WTC11 (cell line): Measurements from ENCODE around the gene SAMD1. TPM values are rescaled to one million over a fixed set of nuclear protein-coding genes. Genes with fewer than 3 reads are reported as not detected.

Experiments used
- ATAC-seq: fragments of 200-7000 bp; cut with Tn5 transposase; 2 replicates; pipeline ENCODE4 v1.10.0; 2021; ENCODE audit warnings: mild to moderate bottlenecking, moderate library complexity
- CTCF ChIA-PET: fragments of 300-600 bp; sonication (Branson Sonifier 250); formaldehyde crosslinking; loops from one replicate; lab custom pipeline; 2021; ENCODE audit warnings: antibody characterized with exemption; lab: Charles Lee
- POLR2A ChIA-PET: fragments of 350-600 bp; sonication (Branson Sonifier 250); formaldehyde crosslinking; loops from one replicate; lab custom pipeline; 2021; ENCODE audit warnings: antibody characterized with exemption; lab: Charles Lee
- DNase-seq: peaks from one replicate; pipeline ENCODE4 v3.0.0; 2021; ENCODE audit warnings: low spot score
- H3K27ac Mint-ChIP-seq: 2 replicates; pipeline ENCODE4 v1.8.0; 2021; ENCODE audit warnings: mixed read lengths
- H3K27me3 Mint-ChIP-seq: 2 replicates; pipeline ENCODE4 v1.8.0; 2021; ENCODE audit warnings: low read depth, mild to moderate bottlenecking, moderate library complexity, mixed read lengths
- H3K36me3 Mint-ChIP-seq: 2 replicates; pipeline ENCODE4 v1.8.0; 2021; ENCODE audit warnings: mixed read lengths
- H3K4me1 Mint-ChIP-seq: 2 replicates; pipeline ENCODE4 v1.8.0; 2022; ENCODE audit warnings: mixed read lengths
- H3K4me3 Mint-ChIP-seq: 2 replicates; pipeline ENCODE4 v1.8.0; 2021; ENCODE audit warnings: mild to moderate bottlenecking, moderate library complexity, mixed read lengths
- H3K9me3 Mint-ChIP-seq: 2 replicates; pipeline ENCODE4 v1.8.0; 2021; ENCODE audit warnings: mixed read lengths
- ATF1 ChIP-seq: sonication (generic); formaldehyde crosslinking; IDR thresholded peaks from 2 replicates; pipeline ENCODE4 v1.8.1; 2023; ENCODE audit warnings: mild to moderate bottlenecking, moderate library complexity, missing genetic modification reagents
- CTCF ChIP-seq: fragments of 200-600 bp; IDR thresholded peaks from 2 replicates; pipeline ENCODE4 v1.8.0; 2022; ENCODE audit warnings: antibody characterized with exemption
- E2F4 ChIP-seq: sonication (generic); formaldehyde crosslinking; IDR thresholded peaks from 2 replicates; pipeline ENCODE4 v1.8.1; 2022; ENCODE audit warnings: low read depth, mild to moderate bottlenecking, moderate library complexity, missing genetic modification reagents, borderline replicate concordance
- ELF4 ChIP-seq: sonication (generic); formaldehyde crosslinking; IDR thresholded peaks from 2 replicates; pipeline ENCODE4 v1.8.1; 2022; ENCODE audit warnings: low read depth, mild to moderate bottlenecking, moderate library complexity, missing genetic modification reagents
- ESRRA ChIP-seq: sonication (generic); formaldehyde crosslinking; IDR thresholded peaks from 2 replicates; pipeline ENCODE4 v1.8.1; 2022; ENCODE audit warnings: mild to moderate bottlenecking, missing genetic modification reagents, borderline replicate concordance
- FOXK1 ChIP-seq: sonication (generic); formaldehyde crosslinking; IDR thresholded peaks from 2 replicates; pipeline ENCODE4 v1.8.0; 2022; ENCODE audit warnings: mild to moderate bottlenecking, moderate library complexity, missing genetic modification reagents
- GABPB1 ChIP-seq: sonication (generic); formaldehyde crosslinking; IDR thresholded peaks from 2 replicates; pipeline ENCODE4 v1.8.1; 2023; ENCODE audit warnings: mild to moderate bottlenecking, missing genetic modification reagents
- JAZF1 ChIP-seq: fragments of 250-450 bp; sonication (Bioruptor Pico); IDR thresholded peaks from 2 replicates; pipeline ENCODE4 v1.9.0; 2021; ENCODE audit warnings: moderate library complexity, mild to moderate bottlenecking, inconsistent platforms
- JUN ChIP-seq: sonication (generic); formaldehyde crosslinking; IDR thresholded peaks from 2 replicates; pipeline ENCODE4 v1.8.0; 2023; ENCODE audit warnings: mild to moderate bottlenecking, missing genetic modification reagents
- NFYB ChIP-seq: sonication (generic); formaldehyde crosslinking; conservative IDR thresholded peaks from 2 replicates; pipeline ENCODE4 v1.8.0; 2022; ENCODE audit warnings: low read depth, missing genetic modification reagents
- NR1H2 ChIP-seq: sonication (generic); formaldehyde crosslinking; IDR thresholded peaks from 2 replicates; pipeline ENCODE4 v1.9.0; 2021; ENCODE audit warnings: mild to moderate bottlenecking, moderate library complexity, missing genetic modification reagents
- NR2C2 ChIP-seq: sonication (generic); formaldehyde crosslinking; IDR thresholded peaks from 2 replicates; pipeline ENCODE4 v1.8.0; 2022; ENCODE audit warnings: mild to moderate bottlenecking, missing genetic modification reagents
- PREB ChIP-seq: sonication (generic); formaldehyde crosslinking; IDR thresholded peaks from 2 replicates; pipeline ENCODE4 v1.8.1; 2022; ENCODE audit warnings: mild to moderate bottlenecking, missing genetic modification reagents, moderate library complexity, borderline replicate concordance
- PRRX2 ChIP-seq: fragments of 250-450 bp; sonication (Bioruptor Pico); IDR thresholded peaks from 2 replicates; pipeline ENCODE4 v1.8.0; 2021; ENCODE audit warnings: mild to moderate bottlenecking
- SMAD3 ChIP-seq: sonication (generic); formaldehyde crosslinking; IDR thresholded peaks from 2 replicates; pipeline ENCODE4 v1.8.0; 2022; ENCODE audit warnings: missing genetic modification reagents, mild to moderate bottlenecking, borderline replicate concordance
- SP1 ChIP-seq: sonication (generic); formaldehyde crosslinking; conservative IDR thresholded peaks from 2 replicates; pipeline ENCODE4 v1.8.1; 2022; ENCODE audit warnings: missing genetic modification reagents
- STAT6 ChIP-seq: sonication (generic); formaldehyde crosslinking; conservative IDR thresholded peaks from 2 replicates; pipeline ENCODE4 v1.8.1; 2023; ENCODE audit warnings: mild to moderate bottlenecking, low read depth, missing genetic modification reagents, moderate library complexity
- TEAD1 ChIP-seq: sonication (generic); formaldehyde crosslinking; IDR thresholded peaks from 2 replicates; pipeline ENCODE4 v1.8.0; 2022; ENCODE audit warnings: mild to moderate bottlenecking, missing genetic modification reagents
- TP53 ChIP-seq: sonication (generic); formaldehyde crosslinking; IDR thresholded peaks from 2 replicates; pipeline ENCODE4 v1.8.1; 2023; ENCODE audit warnings: mild to moderate bottlenecking, missing genetic modification reagents
- ZNF263 ChIP-seq: sonication (generic); formaldehyde crosslinking; IDR thresholded peaks from 2 replicates; pipeline ENCODE4 v1.8.1; 2022; ENCODE audit warnings: low read depth, mild to moderate bottlenecking, moderate library complexity, missing genetic modification reagents
- ZNF317 ChIP-seq: sonication (generic); formaldehyde crosslinking; IDR thresholded peaks from 2 replicates; pipeline ENCODE4 v1.8.1; 2023; ENCODE audit warnings: low read depth, mild to moderate bottlenecking, moderate library complexity, missing genetic modification reagents, borderline replicate concordance
- ZNF425 ChIP-seq: fragments of 250-450 bp; sonication (Bioruptor Pico); conservative IDR thresholded peaks from 2 replicates; pipeline ENCODE4 v1.9.0; 2021; ENCODE audit warnings: mild to moderate bottlenecking
- total RNA-seq: library from RNA; stranded (reverse); gene quantifications from 3 replicates; pipeline ENCODE4 v1.2.3, GENCODE V29; 2021

The SAMD1 gene
- total RNA-seq, 1 experiment from 2014 or later, result 116 TPM

GRCh38 chr19:14081797-14082674 lies 8.5 kb downstream of the SAMD1 start (continued):
- TF ChIP-seq ZNF425 (CRISPR knock-in tag) (no peak), ESRRA (CRISPR knock-in tag) (no peak), ZNF263 (no peak)

GRCh38 chr19:14080887-14081796 lies 9.4 kb downstream of the SAMD1 start:
- H3K9me3 Mint-ChIP-seq, result no peaks in the 10 kb centered on the region
- ChIA-PET CTCF (interaction anchor here (0.6 to 1.8 kb wide), 13 partner anchors 9 to 325 kb away, joined by 3 to 8 read pairs (median 4); partner anchors contain the start of genes ASF1B and MISP3), POLR2A (interaction anchor here (1.0 kb wide), 1 partner anchor 55 kb away, joined by 3 read pairs; the partner anchor contains the start of gene ASF1B)
- no peak overlapping the region for H3K27ac Mint-ChIP-seq
- H3K27me3 Mint-ChIP-seq, result peaks cover 41% of the 10 kb centered on the region
- peak overlapping the region; percentile 89 for H3K4me3 Mint-ChIP-seq
- TF ChIP-seq TP53, result no peak
- TF ChIP-seq TEAD1 (CRISPR knock-in tag), result 0 out of 2 replicates have a peak, but pooled peaks have one; percentile 62
- TF ChIP-seq GABPB1 (CRISPR knock-in tag), result peak; percentile 72; the same call in 1 of the 2 replicates
- no peak for TF ChIP-seq ATF1 (CRISPR knock-in tag)
- TF ChIP-seq NR2C2 (CRISPR knock-in tag), result peak; percentile 91
- TF ChIP-seq PRRX2 (CRISPR knock-in tag), result no peak
- TF ChIP-seq ELF4 (CRISPR knock-in tag), result no peak
- peak; percentile 67; the same call in 1 of the 2 replicates for TF ChIP-seq FOXK1 (CRISPR knock-in tag)
- peak; percentile 44; the same call in 1 of the 2 replicates for TF ChIP-seq NFYB
- TF ChIP-seq SP1 (CRISPR knock-in tag), result peak; percentile 98
- ATAC-seq (peak; percentile 86), DNase-seq (peak; percentile 100)
- H3K4me1 Mint-ChIP-seq, result peaks cover 3% of the 10 kb centered on the region
- no peaks in the 10 kb centered on the region for H3K36me3 Mint-ChIP-seq

- Mint-ChIP-seq H3K9me3 (no peaks in the 10 kb centered on the region), H3K36me3 (no peaks in the 10 kb centered on the region), H3K4me1 (peaks cover 8% of the 10 kb centered on the region; the same call in 1 of the 2 replicates), H3K27ac (no peak overlapping the region), H3K27me3 (peaks cover 53% of the 10 kb centered on the region), H3K4me3 (no peak overlapping the region)
- DNase-seq (no peak), ATAC-seq (no peak)
- CTCF ChIA-PET, result interaction anchor here (0.7 to 1.4 kb wide), 4 partner anchors 20 to 463 kb away, joined by 3 to 6 read pairs (median 3); partner anchors contain the start of gene IL27RA
- POLR2A ChIA-PET, result interaction anchor here (0.7 kb wide), 1 partner anchor 13 kb away, joined by 3 read pairs; no protein-coding TSS in a partner anchor
- TF ChIP-seq CTCF (no peak), NR1H2 (CRISPR knock-in tag) (no peak), STAT6 (CRISPR knock-in tag) (no peak), JAZF1 (no peak), PREB (CRISPR knock-in tag) (no peak), SMAD3 (CRISPR knock-in tag) (no peak), ZNF317 (CRISPR knock-in tag) (no peak), E2F4 (CRISPR knock-in tag) (no peak), JUN (CRISPR knock-in tag) (no peak)
These were observed 12.1 kb downstream of the SAMD1 start for GRCh38 chr19:14078411-14078810.
